ENCODE measurements around the gene OR2AG2.
A peak's percentile ranks its signal among the peaks of the same experiment; 100 is the strongest.

Gene OR2AG2

DNA sequence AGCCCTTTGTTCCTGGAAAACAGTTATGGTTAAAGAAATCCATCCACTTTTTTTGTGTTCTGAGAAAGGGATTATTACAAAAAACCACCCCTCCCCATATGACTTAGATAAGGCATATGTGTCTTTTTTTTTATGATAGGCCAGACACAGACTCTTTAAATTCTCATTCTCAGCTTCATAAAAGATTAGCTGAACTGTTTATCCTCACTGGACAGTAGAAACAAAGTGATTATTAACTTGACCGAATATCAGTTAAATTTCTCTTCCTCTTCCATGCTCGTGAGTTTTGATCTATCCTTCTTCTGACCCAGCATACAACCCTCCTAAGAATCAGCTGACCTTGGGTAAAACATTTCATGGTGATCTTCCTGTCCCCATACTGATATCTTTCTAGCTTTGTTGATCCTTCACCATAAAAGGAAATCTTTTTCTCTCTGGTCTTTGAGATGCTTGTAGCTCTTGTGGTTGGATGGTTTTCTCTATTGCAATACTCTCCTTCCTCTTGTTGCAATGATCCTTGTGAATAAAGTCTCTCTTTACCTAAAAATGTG lies 26.2 kb downstream of the OR2AG2 start:
- DNase-seq: no peak
- intact Hi-C loops (cut with DNase I): no loop called here

DNA sequence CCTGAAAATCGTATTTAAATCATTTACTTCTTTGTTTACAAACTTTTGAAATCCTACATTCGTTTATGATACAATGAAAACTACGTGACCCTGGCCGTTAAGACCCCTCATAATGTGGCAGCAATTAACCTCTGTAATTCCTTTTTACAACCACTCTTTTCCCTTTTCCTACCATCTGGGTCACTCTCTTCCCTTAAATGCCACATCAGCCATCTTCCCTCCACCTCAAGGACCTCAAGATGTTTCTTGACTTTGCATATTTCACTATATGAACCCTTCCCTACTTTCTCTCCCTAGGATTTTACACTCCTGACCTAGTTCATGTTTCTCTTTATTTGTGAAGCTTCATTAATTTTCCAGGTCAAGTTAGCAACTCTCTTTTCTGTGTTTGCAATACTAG lies 26.8 kb downstream of the OR2AG2 start:
- no peak for DNase-seq
- intact Hi-C loops (cut with DNase I): no loop called here

DNA sequence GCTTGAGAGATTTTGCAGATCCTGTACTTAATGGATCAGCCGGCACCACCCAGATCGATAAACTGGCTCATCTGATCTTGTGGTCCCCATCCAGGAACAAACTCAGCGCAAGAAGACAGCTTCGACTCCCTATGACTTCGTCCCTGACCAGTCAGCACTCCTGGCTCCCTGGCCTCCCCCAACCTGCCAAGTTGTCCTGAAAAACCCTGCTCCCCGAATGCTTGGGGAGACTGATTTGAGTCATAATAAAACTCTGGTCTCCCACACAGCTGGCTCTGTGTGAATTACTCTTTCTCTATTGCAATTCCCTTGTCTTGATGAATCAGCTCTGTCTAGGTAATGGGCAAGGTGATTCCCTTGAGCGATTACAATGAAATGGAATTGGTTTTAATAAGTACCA lies 29.5 kb downstream of the OR2AG2 start:
- intact Hi-C loops (cut with DNase I): no loop called here
- peak in 1 of 42 donors; percentile 16 for DNase-seq

DNA sequence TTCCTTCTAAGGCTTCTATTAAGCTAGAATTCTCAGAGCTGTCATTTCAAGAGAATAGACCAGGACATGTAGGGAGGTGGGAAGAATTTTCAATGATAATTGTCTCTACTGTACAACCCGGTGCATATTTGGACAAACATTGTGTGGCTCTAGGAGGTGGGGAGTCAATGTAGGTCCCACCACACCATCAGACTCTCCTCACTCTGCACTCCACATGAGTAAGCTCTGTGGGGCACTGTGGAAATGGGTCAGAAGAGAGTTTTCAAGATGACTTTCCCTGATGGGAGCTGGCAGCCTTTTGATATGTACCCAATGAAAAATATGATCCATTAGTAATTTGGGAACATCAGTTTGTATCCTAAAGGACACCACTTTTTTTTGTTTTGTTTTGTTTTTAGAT lies 33.2 kb downstream of the OR2AG2 start:
- intact Hi-C loops (cut with DNase I): no loop called here
- DNase-seq: no peak

DNA sequence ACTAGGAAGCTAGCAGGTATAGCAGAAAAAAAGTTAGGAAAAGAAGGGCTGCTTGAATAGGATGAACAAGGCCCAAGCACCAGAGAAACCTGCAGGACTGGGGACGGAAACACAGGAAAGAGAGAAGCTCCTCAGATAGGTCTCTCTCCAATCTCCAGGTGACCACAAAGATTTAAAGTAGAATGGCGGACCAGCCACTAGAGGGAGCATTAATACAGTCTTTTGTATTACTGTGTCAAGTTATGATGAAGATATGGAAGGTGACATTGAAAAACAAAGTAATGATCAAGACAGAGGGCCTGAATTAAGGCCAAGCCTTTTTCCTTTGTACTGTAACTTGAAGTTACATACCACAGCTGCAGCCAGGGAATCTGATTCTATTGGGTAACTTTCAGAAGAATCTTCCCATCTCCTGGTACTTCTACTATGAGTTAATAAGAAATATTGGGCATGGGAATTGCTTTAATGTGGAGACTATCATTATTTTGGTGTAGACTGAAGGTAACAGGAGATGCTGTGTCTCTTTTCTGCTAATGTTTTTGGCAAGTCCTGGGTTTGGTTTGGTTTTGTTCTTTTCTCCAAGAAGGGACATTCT lies 33.8 kb downstream of the OR2AG2 start:
- DNase-seq: peak in 29 of 42 donors; percentile 10 to 77 (median 43)
- intact Hi-C loops (cut with DNase I): no loop called here

DNA sequence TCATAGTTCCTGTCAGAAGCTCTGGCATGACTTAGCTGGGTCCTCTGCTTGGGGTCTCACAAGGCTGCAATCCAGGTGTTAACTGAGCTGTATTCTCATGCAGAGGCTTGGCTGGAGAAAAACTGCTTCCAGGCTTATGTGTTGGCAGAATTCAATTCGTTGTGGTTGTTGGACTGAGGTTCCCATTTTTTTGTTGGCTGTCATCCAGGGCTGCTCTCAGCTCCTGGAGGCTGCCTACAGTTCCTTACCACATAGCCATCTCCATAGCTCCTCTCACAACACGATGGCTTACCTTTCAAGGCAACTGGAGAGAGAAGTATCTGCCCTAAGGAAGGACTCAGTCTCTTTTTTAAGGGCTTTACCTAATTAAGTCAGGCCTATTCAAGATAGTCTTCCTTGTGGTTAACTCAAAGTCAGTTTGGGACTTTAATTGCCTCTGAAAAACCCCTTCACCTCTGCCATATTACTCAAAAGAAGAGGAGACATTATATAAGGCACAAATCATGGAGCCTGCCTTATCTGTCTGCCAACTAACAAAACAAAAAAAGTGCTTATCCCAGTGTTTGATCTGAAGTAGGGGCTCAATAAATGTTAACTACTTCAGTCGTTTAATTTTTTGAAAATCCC lies 35.2 kb downstream of the OR2AG2 start:
- intact Hi-C loops (cut with DNase I): no loop called here

DNA sequence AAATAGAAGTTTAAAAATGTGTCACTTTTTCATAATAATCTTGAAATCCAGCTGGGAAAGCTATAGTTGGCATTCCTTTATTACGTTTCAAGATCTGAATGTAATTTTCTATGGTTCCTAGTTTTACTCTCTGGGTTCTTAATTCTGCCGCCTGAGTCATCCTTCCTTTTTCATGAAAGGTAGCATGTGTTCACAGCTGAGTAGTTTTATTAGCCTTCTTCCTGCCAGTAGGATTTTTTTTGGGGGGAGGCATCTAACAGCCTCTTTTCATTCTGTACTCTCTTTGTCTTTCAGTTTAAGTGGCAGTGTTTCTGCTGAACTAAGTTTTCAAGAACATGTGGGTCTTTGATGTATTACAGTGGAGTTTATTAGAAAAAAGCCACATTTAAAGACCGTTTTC lies 36.5 kb downstream of the OR2AG2 start:
- no peak for DNase-seq
- intact Hi-C loops (cut with DNase I): no loop called here

More for the DNA sequence above, 35.2 kb downstream of the OR2AG2 start:
- DNase-seq: no peak

DNA sequence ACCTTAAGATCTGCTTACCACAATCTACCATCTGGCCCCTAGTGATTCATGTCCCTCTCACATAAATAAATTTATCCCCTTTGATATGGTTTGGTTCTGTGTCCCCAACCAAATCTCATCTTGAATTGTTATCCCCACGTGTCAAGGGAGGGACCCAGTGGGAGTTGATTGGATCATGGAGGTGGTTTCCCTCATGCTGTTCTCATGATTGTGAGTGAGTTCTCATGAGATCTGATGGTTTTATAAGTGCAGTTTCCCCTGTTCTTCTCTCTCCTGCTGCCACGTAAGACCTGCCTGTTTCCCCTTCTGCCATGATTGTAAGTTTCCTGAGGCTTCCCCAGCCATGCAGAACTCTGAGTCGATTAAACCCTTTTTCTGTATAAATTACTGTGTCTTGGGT lies 37.2 kb downstream of the OR2AG2 start:
- DNase-seq: no peak

DNA sequence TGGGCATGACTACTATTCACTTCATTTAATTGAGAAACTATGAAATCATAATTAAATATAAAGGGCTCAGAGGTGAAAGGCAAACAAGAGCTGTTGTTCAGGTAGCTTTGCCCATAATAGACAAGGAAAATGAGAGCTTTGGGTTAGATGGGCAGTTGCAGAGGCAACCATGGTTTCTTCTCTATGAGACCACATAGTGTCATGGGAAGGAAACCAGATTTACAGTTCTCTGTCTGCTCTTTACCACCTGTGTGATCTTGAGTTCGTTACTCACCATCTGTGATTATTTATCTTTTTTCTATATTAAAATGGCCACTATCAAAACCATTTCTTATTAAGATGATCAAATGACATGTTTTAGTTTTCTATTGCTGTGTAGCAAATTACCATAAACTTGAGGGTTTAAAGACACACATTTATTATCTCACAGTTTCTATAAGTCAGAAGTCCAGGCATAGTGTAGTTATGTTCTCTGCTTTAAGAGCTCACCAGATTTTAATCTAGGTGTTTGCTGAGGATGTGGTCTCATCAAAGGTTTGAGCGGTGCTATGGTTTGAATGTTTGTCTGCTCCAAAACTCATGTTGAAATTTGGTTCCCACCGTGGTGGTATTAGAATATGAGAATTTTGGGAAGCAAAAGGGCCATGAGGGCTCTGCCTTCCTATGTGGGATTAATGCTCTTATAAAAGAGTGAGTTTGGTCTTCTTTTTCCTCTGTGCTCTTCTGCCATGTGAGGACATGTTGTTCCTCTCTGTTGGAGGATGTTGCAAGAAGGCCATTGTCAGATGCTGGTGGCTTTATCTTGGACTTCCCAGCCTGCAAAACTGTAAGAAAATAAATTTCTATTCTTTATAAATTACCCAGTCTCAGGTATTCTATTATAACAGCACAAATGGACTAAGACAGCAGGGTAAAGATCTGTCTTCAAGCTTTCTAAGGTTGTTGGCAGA lies 38.2 kb downstream of the OR2AG2 start:
- DNase-seq: no peak
- intact Hi-C loops (cut with DNase I): no loop called here

More for the DNA sequence above, 37.2 kb downstream of the OR2AG2 start:
- intact Hi-C loops (cut with DNase I): no loop called here

DNA sequence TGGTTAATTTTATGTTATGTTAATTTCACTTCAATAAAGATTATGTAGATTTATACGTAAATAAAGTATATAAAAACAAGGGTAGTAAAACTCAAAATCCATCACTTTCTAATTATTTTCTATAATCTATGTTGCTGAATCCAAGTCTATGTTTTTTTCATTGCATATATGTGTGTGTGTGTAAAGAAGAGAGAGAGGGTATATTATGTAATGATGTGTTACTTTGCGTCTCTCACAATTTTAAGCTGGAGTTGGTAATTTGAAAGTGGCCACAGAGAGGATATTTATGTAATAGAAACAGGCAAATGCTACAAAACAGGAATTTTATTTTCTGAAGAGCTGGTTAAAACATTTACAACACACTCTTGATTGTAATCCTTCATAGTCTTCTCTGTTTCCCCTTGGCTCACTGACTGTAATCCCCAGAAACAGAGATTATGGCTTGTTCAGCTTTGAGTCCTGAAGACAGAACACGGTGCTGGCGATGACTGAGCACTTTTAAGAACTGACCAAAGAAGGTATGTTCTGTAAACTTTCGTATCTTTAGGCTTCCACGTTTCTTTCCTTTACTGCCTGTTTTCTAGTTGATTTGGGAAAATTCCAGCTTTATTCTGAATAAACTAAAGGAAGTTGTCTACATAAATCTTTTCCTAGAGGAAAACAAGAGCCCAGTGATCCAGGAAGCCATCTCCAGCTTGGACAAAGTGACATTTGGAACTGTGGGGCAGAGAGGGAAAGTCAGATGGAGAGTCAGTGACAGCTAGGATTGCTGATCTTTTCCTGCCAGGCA lies 43.6 kb downstream of the OR2AG2 start:
- DNase-seq: no peak
- intact Hi-C loops (cut with DNase I): no loop called here

DNA sequence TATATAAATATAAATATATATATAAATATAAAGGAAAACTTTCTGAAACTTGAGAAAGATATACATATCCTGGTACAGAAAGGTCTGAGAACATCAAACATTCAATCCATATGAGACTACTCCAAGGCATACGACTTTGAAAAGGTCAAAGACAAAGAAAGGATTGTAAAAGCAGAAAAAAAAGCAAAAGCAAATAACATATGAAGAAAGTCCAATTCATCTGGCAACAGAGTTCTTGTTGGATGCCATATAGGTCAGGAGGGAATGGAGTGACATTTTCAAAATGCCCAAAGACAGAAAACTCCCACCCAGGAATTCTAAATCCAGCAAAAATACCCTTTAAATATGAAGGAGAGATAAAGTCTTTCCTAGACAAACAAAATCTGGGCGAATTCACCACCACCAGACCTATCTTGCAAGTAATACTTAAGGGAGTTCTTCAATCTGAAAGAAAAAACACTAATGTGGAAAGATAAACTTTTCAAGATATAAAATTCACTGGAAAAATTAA lies 46.3 kb downstream of the OR2AG2 start:
- intact Hi-C loops (cut with DNase I): no loop called here
- no peak for DNase-seq

DNA sequence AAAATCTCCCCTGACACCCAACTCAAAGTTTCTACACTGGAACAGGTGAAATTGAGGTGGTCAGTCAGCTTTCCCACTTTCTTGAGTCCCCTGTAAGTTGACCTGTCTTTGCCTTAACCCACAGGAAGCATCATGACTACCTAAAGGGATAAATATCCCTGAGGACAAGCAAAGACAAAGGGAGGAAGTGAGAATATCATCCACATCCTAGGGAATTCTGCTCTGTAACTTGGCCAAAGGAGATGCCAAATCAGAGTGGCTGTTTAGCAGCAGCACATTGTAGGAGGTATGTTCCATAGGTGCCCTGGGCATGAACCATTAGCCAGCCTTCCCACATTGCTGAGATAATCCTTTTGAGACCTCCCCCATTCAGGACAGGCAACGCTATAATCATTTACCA lies 47.8 kb downstream of the OR2AG2 start:
- DNase-seq: no peak
- intact Hi-C loops (cut with DNase I): no loop called here

DNA sequence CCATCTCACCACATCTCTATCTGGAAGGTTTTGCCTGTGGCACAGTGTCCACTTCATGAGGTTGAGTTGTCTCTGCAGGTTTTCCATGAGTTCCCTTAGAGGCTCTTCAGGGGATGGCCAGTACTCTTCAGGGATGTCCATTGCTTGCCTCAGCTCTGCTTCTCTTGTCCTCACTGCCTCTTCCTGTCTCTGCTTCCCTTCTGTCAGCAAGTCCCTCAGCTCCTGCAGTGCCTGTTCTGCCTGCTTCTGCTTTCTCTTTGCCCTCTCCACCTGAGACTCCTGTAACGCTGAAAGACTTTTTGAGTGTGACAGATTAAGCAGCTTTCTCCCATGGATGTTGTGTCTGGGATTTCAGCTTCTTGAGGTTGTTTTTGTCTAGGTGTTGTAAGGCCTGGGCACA lies 50.4 kb downstream of the OR2AG2 start:
- intact Hi-C loops (cut with DNase I): no loop called here
- no peak for DNase-seq

DNA sequence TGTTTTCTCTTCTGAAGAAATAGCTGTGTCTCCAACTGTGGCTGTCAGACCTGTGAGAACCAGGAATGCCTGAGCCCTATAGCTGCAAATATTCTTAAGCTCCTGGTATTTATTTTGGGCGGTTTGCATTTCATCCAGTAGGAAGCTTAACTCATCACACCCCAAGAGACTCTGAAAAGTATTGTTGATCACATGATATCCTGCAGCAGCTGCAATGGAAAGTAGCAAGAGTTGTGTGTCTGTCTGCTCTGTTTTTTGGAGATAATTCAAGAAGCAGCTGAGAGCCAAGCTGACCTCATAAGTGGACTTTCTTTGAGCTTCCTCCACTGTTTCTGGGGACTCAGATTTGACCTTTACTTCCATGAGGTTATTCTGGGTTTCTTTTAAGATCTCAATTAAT lies 52.2 kb downstream of the OR2AG2 start:
- intact Hi-C loops (cut with DNase I): no loop called here
- DNase-seq: no peak

DNA sequence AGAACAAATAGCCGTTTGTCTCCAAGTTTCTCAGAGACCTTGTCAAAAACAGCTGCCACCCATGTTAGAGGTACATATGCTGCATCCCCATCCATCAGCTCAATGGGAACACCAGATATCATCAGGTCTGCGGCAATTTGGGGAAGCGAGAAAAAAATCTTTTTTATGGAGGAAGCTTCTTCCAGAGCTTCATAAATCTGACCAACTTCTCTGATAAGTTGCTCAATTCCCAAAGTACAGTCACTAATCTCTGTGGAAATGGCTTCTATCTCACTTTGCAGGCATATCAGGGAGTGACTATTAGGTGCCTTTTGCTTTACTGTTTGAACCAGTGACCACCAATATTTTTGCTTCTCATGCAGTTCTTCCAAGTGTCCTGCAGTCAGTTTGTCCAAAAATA lies 54.4 kb downstream of the OR2AG2 start:
- no peak for DNase-seq
- intact Hi-C loops (cut with DNase I): no loop called here
